ENCODE data around the gene ZBTB34.
A peak's percentile ranks its signal among the peaks of the same experiment; 100 is the strongest.
"Not testable (repeated sequence)": the region's sequence is repeated elsewhere in the genome, so short reads cannot be mapped to it uniquely, and the experiment has no call there.

Gene ZBTB34, protein sequence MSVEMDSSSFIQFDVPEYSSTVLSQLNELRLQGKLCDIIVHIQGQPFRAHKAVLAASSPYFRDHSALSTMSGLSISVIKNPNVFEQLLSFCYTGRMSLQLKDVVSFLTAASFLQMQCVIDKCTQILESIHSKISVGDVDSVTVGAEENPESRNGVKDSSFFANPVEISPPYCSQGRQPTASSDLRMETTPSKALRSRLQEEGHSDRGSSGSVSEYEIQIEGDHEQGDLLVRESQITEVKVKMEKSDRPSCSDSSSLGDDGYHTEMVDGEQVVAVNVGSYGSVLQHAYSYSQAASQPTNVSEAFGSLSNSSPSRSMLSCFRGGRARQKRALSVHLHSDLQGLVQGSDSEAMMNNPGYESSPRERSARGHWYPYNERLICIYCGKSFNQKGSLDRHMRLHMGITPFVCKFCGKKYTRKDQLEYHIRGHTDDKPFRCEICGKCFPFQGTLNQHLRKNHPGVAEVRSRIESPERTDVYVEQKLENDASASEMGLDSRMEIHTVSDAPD

DNA sequence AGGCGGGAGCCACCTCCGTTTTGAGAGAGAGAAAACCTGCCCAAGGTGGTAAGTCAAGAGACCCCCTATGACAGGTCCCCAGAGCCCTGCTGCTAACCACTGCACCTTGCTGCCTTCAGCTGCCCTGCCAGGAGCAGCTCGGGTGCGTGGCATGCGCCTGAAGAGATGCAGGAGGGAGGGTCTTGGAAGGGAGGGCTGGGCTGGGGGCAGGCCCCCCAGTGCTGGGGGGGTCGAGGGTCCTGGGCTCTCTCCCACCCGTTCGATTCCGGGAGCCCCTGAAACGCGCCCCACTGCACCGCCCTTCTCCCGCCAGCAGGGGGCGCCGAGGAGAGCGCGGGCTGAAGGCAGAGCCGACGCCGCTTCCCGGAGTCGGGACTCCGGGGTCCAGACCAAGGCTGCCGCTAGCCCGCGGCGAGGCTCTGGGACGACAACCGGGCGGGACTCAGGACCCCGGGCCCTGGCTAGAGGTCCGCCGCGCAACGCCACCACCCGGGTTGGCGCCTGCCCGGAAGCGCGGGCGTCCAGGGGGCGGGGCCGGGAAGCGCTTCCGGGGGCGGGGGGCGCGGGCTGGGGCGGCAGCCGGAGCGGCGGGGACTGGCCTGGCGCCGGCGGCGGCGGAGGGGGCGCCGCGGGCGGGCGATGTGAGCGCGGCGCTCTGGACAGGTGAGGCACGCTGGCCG, at the start of gene ZBTB34:
Gene ZBTB34, plus strand, starts transcription at position 563 of the 680 bp plus-strand sequence. CDS start 18,761 bp downstream, outside the sequence.
- Histone ChIP-seq H3K36me3 (ENCODE audit: control insufficient read depth, insufficient read depth, low read length) (no peaks in the 10 kb centered on the region), H3K9ac (ENCODE audit: low read length) (peak within 1 kb of the TSS; percentile 75), H3K4me1 (ENCODE audit: control insufficient read depth, insufficient read depth, low read length) (peaks cover 28% of the 10 kb centered on the region), H3K27me3 (ENCODE audit: control insufficient read depth, insufficient read depth, low read length) (no peaks in the 10 kb centered on the region), H3K9me3 (ENCODE audit: control insufficient read depth, low read length) (no peaks in the 10 kb centered on the region), H3K4me3 (ENCODE audit: low read length) (peak within 1 kb of the TSS; percentile 65)

DNA sequence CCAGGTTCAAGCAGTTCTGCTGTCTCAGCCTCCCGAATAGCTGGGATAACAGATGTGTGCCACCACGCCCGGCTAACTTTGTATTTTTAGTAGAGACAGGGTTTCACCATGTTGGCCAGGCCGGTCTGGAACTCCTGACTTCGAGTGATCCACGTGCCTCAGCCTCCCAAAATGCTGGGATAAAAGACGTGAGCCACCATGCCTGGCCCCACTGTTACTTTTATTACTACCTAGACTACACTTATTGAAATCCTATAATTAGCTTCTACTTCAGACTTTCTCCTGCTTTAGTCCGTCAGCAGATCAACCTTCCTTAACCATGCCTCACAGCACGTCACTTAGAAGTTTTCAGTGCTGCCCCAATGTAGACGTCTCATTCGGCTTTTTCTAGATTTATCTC, 47.4 kb upstream of the ZBTB34 start:
- H3K4me1 ChIP-seq (ENCODE audit: control insufficient read depth, insufficient read depth, low read length), result no peaks in the 10 kb centered on the region
- H3K36me3 ChIP-seq (ENCODE audit: control insufficient read depth, insufficient read depth, low read length), result no peaks in the 10 kb centered on the region
- no peaks in the 10 kb centered on the region for H3K9me3 ChIP-seq (ENCODE audit: control insufficient read depth, low read length)
- no peaks in the 10 kb centered on the region for H3K27me3 ChIP-seq (ENCODE audit: control insufficient read depth, insufficient read depth, low read length)
- H3K4me3 ChIP-seq (ENCODE audit: low read length), result no peak overlapping the region
- H3K9ac ChIP-seq (ENCODE audit: low read length), result no peak overlapping the region

DNA sequence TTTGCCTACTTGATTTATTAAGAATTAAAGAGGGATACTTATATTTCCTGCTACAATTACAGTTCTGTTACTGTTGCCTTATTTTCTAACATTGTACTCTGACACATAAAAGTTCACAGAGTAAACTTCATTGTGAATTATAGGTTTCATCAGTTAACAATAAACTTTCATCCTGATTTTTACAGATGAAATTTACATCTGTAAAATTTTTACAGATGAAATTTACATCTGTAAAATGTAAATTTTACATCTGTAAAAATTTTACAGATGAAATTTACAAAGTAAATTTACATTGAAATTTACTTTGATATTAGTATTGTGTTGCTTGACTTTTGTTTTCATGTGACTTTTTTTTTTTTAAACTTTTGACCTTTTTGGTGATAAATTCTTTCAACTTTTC, 46.3 kb upstream of the ZBTB34 start:
- Histone ChIP-seq H3K9me3 (ENCODE audit: control insufficient read depth, low read length) (peaks cover 7% of the 10 kb centered on the region), H3K9ac (ENCODE audit: low read length) (no peak overlapping the region), H3K4me3 (ENCODE audit: low read length) (no peak overlapping the region), H3K4me1 (ENCODE audit: control insufficient read depth, insufficient read depth, low read length) (no peaks in the 10 kb centered on the region), H3K27me3 (ENCODE audit: control insufficient read depth, insufficient read depth, low read length) (no peaks in the 10 kb centered on the region), H3K36me3 (ENCODE audit: control insufficient read depth, insufficient read depth, low read length) (no peaks in the 10 kb centered on the region)

DNA sequence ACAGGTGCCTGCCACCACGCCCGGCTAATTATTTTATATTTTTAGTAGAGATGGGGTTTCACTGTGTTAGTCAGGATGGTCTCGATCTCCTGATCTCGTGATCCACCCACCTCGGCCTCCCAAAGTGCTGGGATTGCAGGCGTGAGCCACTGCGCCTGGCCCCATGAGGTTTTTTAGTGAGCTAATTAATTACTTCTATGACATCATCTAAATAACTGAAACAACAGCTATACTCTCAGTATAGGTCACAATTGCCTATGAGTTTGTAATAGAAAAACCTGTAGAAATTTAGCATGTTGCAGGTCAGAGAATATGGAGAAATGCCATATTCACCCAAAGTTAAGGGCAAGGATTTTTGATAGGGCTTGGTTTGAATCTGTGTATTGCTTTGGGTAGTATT, 42.8 kb upstream of the ZBTB34 start:
- H3K4me1 ChIP-seq (ENCODE audit: control insufficient read depth, insufficient read depth, low read length); H3K9ac ChIP-seq (ENCODE audit: low read length); H3K4me3 ChIP-seq (ENCODE audit: low read length): not testable (repeated sequence)

DNA sequence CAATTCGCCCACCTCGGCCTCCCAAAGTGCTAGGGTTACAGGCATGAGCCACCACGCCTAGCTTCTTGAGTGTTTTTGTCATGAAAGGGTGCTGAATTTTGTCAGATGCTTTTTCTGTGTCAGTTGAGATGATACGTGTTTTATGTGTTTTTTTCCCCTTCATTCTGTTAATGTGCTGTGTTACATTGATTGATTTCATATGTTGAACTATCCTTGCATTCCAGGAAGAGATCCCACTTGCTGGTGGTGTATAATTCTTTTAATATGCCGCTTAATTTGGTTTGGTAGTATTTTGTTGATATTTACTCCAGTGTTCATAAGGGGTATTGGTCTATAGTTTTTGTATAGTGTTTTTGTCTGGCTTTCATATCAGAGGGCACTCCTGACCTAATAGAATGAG, 42.0 kb upstream of the ZBTB34 start:
- no peak overlapping the region for H3K9ac ChIP-seq (ENCODE audit: low read length)
- peaks cover 7% of the 10 kb centered on the region for H3K9me3 ChIP-seq (ENCODE audit: control insufficient read depth, low read length)
- H3K4me3 ChIP-seq (ENCODE audit: low read length), result no peak overlapping the region
- H3K36me3 ChIP-seq (ENCODE audit: control insufficient read depth, insufficient read depth, low read length), result no peaks in the 10 kb centered on the region
- H3K4me1 ChIP-seq (ENCODE audit: control insufficient read depth, insufficient read depth, low read length), result peaks cover 6% of the 10 kb centered on the region
- no peaks in the 10 kb centered on the region for H3K27me3 ChIP-seq (ENCODE audit: control insufficient read depth, insufficient read depth, low read length)

More for the DNA sequence above, 42.8 kb upstream of the ZBTB34 start:
- not testable (repeated sequence) for H3K9me3 ChIP-seq (ENCODE audit: control insufficient read depth, low read length); H3K36me3 ChIP-seq (ENCODE audit: control insufficient read depth, insufficient read depth, low read length); H3K27me3 ChIP-seq (ENCODE audit: control insufficient read depth, insufficient read depth, low read length)

DNA sequence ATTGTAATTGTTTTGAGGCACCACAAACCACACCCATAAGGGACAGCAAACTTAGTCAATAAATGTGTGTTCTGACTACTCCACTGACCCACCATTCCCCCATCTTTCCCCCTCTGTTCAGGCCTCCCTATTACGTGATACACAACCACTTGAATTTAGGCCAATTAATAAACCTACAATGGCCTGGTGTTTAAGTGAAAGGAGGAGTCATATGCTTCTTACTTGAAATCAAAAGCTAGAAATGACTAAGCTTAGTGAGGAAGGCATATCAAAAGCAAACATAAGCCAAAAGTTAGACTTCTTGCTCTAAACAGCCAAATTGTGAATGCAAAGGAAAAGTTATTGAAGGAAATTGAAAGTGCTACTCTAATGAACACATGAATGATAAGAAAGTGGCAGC, 41.0 kb upstream of the ZBTB34 start:
- H3K36me3 ChIP-seq (ENCODE audit: control insufficient read depth, insufficient read depth, low read length), result no peaks in the 10 kb centered on the region
- H3K9me3 ChIP-seq (ENCODE audit: control insufficient read depth, low read length), result peaks cover 7% of the 10 kb centered on the region
- H3K4me1 ChIP-seq (ENCODE audit: control insufficient read depth, insufficient read depth, low read length), result peaks cover 6% of the 10 kb centered on the region
- H3K9ac ChIP-seq (ENCODE audit: low read length), result no peak overlapping the region
- no peaks in the 10 kb centered on the region for H3K27me3 ChIP-seq (ENCODE audit: control insufficient read depth, insufficient read depth, low read length)
- no peak overlapping the region for H3K4me3 ChIP-seq (ENCODE audit: low read length)

DNA sequence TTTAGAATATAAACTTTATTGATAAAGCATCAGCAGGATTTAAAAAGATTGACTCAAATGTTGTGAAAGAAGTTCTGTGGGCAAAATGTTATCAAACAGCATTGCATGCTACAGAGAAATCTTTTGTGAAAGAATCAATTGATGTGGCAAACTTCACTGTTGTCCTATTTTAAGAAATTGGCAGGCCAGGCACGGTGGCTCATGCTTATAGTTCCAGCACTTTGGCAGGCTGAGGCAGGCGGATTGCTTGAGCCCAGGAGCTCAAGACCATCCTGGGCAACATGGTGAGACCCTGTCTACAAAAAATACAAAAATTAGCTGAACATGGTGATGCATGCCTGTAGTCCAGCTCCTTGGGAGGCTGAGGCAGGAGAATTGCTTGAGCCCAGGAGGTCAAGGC, 38.2 kb upstream of the ZBTB34 start:
- H3K27me3 ChIP-seq (ENCODE audit: control insufficient read depth, insufficient read depth, low read length), result no peaks in the 10 kb centered on the region
- H3K4me3 ChIP-seq (ENCODE audit: low read length), result no peak overlapping the region
- peaks cover 6% of the 10 kb centered on the region for H3K4me1 ChIP-seq (ENCODE audit: control insufficient read depth, insufficient read depth, low read length)
- H3K9me3 ChIP-seq (ENCODE audit: control insufficient read depth, low read length), result peaks cover 7% of the 10 kb centered on the region
- no peaks in the 10 kb centered on the region for H3K36me3 ChIP-seq (ENCODE audit: control insufficient read depth, insufficient read depth, low read length)
- no peak overlapping the region for H3K9ac ChIP-seq (ENCODE audit: low read length)

DNA sequence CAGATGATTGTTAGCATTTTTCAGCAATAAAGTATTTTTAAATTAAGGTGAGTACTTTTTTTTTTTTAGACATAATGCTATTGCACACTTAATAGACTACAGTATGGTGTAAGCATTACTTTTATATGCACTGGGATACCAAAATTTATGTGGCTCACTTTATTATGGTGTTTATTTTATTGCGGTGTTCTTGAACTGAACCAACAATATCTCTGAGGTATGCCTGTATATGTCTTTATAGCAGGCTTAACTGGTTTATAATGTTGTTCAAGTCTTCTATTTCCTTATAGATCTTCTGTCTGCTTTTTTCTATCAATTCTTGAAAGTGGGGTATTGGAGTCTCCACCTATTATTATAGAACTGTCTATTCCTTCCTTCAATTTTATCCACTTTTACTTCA, 37.6 kb upstream of the ZBTB34 start:
- peaks cover 7% of the 10 kb centered on the region for H3K9me3 ChIP-seq (ENCODE audit: control insufficient read depth, low read length)
- H3K4me1 ChIP-seq (ENCODE audit: control insufficient read depth, insufficient read depth, low read length), result peaks cover 6% of the 10 kb centered on the region
- H3K36me3 ChIP-seq (ENCODE audit: control insufficient read depth, insufficient read depth, low read length), result no peaks in the 10 kb centered on the region
- no peak overlapping the region for H3K4me3 ChIP-seq (ENCODE audit: low read length)
- no peaks in the 10 kb centered on the region for H3K27me3 ChIP-seq (ENCODE audit: control insufficient read depth, insufficient read depth, low read length)
- no peak overlapping the region for H3K9ac ChIP-seq (ENCODE audit: low read length)

DNA sequence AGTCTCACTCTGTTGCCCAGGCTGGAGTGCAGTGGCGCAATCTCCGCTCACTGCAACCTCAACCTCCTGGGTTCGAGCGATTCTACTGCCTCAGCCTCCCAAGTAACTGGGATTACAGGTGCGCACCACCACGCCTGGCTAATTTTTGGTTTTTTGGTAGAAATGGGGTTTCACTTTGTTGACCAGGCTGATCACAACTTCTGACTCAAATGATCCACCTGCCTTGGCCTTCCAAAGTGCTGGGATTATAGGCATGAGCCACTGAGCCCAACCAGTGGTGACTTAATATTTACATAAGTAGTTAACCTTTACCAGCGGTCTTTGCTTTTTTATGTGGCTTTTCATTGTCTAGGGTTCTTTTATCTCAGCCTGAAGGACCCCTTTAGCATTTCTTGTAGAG, 36.4 kb upstream of the ZBTB34 start:
- H3K4me3 ChIP-seq (ENCODE audit: low read length); H3K9me3 ChIP-seq (ENCODE audit: control insufficient read depth, low read length); H3K36me3 ChIP-seq (ENCODE audit: control insufficient read depth, insufficient read depth, low read length); H3K27me3 ChIP-seq (ENCODE audit: control insufficient read depth, insufficient read depth, low read length); H3K4me1 ChIP-seq (ENCODE audit: control insufficient read depth, insufficient read depth, low read length); H3K9ac ChIP-seq (ENCODE audit: low read length): not testable (repeated sequence)

DNA sequence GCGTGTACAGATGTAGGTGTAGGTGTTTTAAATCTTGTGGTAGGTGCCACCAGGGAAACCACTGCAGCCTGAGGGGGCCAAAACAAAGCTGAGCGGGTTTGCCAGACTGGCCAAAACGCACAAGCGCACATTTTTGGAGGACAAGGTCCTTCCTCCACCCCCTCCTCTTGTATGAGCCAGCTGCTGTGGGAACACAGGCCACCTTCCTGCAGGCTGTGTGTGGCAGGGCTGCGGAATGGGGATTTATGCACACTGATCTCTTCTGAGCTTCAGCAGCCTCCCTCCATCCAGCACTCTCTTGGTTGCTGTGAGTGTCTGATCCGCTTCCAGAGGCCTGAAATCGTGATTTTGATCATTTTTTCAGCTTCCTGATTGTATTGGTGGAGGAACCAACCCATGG, 33.2 kb upstream of the ZBTB34 start:
- H3K4me3 ChIP-seq (ENCODE audit: low read length), result no peak overlapping the region
- no peaks in the 10 kb centered on the region for H3K9me3 ChIP-seq (ENCODE audit: control insufficient read depth, low read length)
- no peaks in the 10 kb centered on the region for H3K36me3 ChIP-seq (ENCODE audit: control insufficient read depth, insufficient read depth, low read length)
- peaks cover 6% of the 10 kb centered on the region for H3K4me1 ChIP-seq (ENCODE audit: control insufficient read depth, insufficient read depth, low read length)
- H3K27me3 ChIP-seq (ENCODE audit: control insufficient read depth, insufficient read depth, low read length), result no peaks in the 10 kb centered on the region
- H3K9ac ChIP-seq (ENCODE audit: low read length), result no peak overlapping the region

DNA sequence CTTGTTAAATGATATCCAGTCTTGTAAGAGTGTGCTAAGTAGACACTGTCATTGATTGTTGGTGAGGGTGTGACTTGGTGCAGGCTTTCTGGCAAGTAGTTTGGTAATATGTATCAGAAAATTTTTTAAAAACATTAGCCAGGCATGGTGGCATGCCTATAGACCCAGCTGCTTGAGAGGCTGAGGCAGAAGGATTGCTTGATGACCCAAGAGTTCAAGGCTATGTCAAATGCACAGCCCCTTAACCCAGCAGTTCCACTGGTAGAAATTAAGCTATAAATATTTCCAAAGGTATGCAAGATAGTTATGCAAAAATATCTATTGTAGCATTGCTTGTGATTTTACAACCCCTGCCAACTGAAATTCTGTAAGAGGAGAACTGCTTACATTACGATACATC, 31.4 kb upstream of the ZBTB34 start:
- H3K27me3 ChIP-seq (ENCODE audit: control insufficient read depth, insufficient read depth, low read length), result no peaks in the 10 kb centered on the region
- no peak overlapping the region for H3K9ac ChIP-seq (ENCODE audit: low read length)
- H3K9me3 ChIP-seq (ENCODE audit: control insufficient read depth, low read length), result no peaks in the 10 kb centered on the region
- H3K4me3 ChIP-seq (ENCODE audit: low read length), result no peak overlapping the region
- H3K36me3 ChIP-seq (ENCODE audit: control insufficient read depth, insufficient read depth, low read length), result no peaks in the 10 kb centered on the region
- H3K4me1 ChIP-seq (ENCODE audit: control insufficient read depth, insufficient read depth, low read length), result peaks cover 9% of the 10 kb centered on the region

DNA sequence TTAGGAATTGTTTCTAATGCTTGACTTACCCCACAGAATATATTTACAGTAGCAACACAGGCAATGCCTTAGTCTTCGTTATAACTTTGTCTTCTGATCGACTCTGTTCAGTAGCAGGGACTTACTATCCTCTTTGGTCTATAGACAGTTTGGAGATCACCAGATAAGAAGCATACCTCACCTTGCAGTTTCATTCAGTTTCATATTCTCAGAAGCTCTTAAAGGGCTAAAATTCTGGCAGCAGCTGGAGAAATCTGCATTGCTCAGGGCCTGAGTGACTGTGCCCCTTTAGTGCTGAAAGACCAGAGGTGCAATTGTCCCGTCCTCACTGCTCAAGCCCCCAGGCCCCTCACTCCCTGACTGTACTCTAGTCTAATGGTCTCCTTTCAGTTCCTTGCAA, 29.6 kb upstream of the ZBTB34 start:
- Histone ChIP-seq H3K9ac (ENCODE audit: low read length) (no peak overlapping the region), H3K9me3 (ENCODE audit: control insufficient read depth, low read length) (no peaks in the 10 kb centered on the region), H3K27me3 (ENCODE audit: control insufficient read depth, insufficient read depth, low read length) (no peaks in the 10 kb centered on the region), H3K4me1 (ENCODE audit: control insufficient read depth, insufficient read depth, low read length) (peaks cover 9% of the 10 kb centered on the region), H3K4me3 (ENCODE audit: low read length) (no peak overlapping the region), H3K36me3 (ENCODE audit: control insufficient read depth, insufficient read depth, low read length) (no peaks in the 10 kb centered on the region)

All from mucosa of stomach (tissue), 1 donor.